Thyroid gland (tissue), 4 donors: ENCODE data around the gene ADCY10. TPM values are rescaled to one million over a fixed set of nuclear protein-coding genes. Genes with fewer than 3 reads are reported as not detected.

Experiments used
- DNase-seq, 2 donors: peaks; one replicate each; pipeline ENCODE4 v3.0.0-alpha.2; 2019
- H3K27ac ChIP-seq, 3 donors: fragments of 200-600 bp; sonication (generic); 1 replicate in 2 of 3; 2 replicates in 1 of 3; pipeline ENCODE4 v1.5.1; 2016 to 2019; ENCODE audit warnings: mild to moderate bottlenecking in 1 of 3, moderate library complexity in 1 of 3
- H3K27me3 ChIP-seq: fragments of 200-600 bp; sonication (generic); one replicate; pipeline ENCODE4 v1.5.1; 2019
- H3K36me3 ChIP-seq, 2 donors: fragments of 200-600 bp; sonication (generic); one replicate each; pipeline ENCODE4 v1.5.1; 2016 to 2019
- H3K4me1 ChIP-seq, 2 donors: fragments of 200-600 bp; sonication (generic); one replicate each; pipeline ENCODE4 v1.5.1; 2017 to 2019
- H3K4me3 ChIP-seq, 3 donors: fragments of 200-600 bp; sonication (generic); replicated peaks in 1 of 3; 1 replicate in 2 of 3; 2 replicates in 1 of 3; pipeline ENCODE4 v1.5.1; 2016; ENCODE audit warnings: mild to moderate bottlenecking in 1 of 3
- H3K9me3 ChIP-seq: fragments of 200-600 bp; sonication (generic); one replicate; pipeline ENCODE4 v1.5.1; 2017
- CTCF ChIP-seq, 6 experiments: fragments of 200-600 bp in 3 of 6; fragments of 450-650 bp in 3 of 6; sonication (generic) in 3 of 6; IDR thresholded peaks; one replicate each; pipeline ENCODE4 v1.5.1; 2016 to 2019; ENCODE audit warnings: antibody characterized with exemption in 6 of 6, mild to moderate bottlenecking in 2 of 6, inconsistent platforms in 1 of 6, moderate library complexity in 1 of 6
- POLR2A ChIP-seq, 2 donors: fragments of 450-650 bp; IDR thresholded peaks; one replicate each; pipeline ENCODE4 v1.6.1; 2017; ENCODE audit warnings: antibody characterized with exemption in 2 of 2, mild to moderate bottlenecking in 2 of 2, moderate library complexity in 1 of 2
- WGBS, 2 donors: methylation state at CpG; one replicate each; pipeline ENCODE4 v1.1.5; 2017; 5-methylcytosine and 5-hydroxymethylcytosine counted together
- intact Hi-C: fragments of 100-400 bp; cut with DNase I; formaldehyde crosslinking; loops from one replicate; pipeline ENCODE4 v1.15.1; 2023
- total RNA-seq, 4 donors: library from RNA; depleted of rRNA; stranded (reverse); fragments of >200 nt; gene quantifications; one replicate each; pipeline ENCODE4 v1.2.3, GENCODE V29; 2016

The ADCY10 gene
- total RNA-seq, 4 donors from 2014 or later = 0.15 to 0.45 (median 0.40) TPM; not detected in 1

GRCh38 chr1:167922023-167922422 is 8.1 kb upstream of the ADCY10 start:
- Histone ChIP-seq H3K36me3 (no peaks in the 10 kb centered on the region), H3K4me1 (peaks cover 0 to 3% of the 10 kb centered on the region in 2 donors), H3K27ac (no peak overlapping the region), H3K27me3 (no peaks in the 10 kb centered on the region), H3K4me3 (no peak overlapping the region), H3K9me3 (no peaks in the 10 kb centered on the region)
- intact Hi-C loops = no loop called here
- no peak for TF ChIP-seq POLR2A (IDR thresholded peaks at IDR 0.05)
- TF ChIP-seq CTCF (IDR thresholded peaks at IDR 0.05) = no peak
- no peak for DNase-seq

GRCh38 chr1:167916766-167917511 is 3.0 kb upstream of the ADCY10 start:
- TF ChIP-seq POLR2A (IDR thresholded peaks at IDR 0.05) (no peak), CTCF (IDR thresholded peaks at IDR 0.05) (no peak)
- Histone ChIP-seq H3K27ac (no peak overlapping the region), H3K36me3 (no peaks in the 10 kb centered on the region), H3K27me3 (no peaks in the 10 kb centered on the region), H3K9me3 (no peaks in the 10 kb centered on the region), H3K4me3 (no peak overlapping the region), H3K4me1 (no peaks in the 10 kb centered on the region)
- no peak for DNase-seq
- intact Hi-C loops = no loop called here
- 97 to 98% methylated on average over 6 of the region's 6 CpGs for WGBS, 2 donors

- no peak for TF ChIP-seq POLR2A (IDR thresholded peaks at IDR 0.05)
- no peak for TF ChIP-seq CTCF (IDR thresholded peaks at IDR 0.05)
- Histone ChIP-seq H3K4me3 (no peak overlapping the region), H3K27ac (no peak overlapping the region), H3K4me1 (no peaks in the 10 kb centered on the region), H3K27me3 (no peaks in the 10 kb centered on the region), H3K36me3 (no peaks in the 10 kb centered on the region), H3K9me3 (no peaks in the 10 kb centered on the region)
- intact Hi-C loops = no loop called here
- DNase-seq = no peak
- WGBS, 2 donors = 98 to 100% methylated on average over 8 of the region's 8 CpGs
Observed at GRCh38 chr1:167915569-167915968, 1.6 kb upstream of the ADCY10 start.

GRCh38 chr1:167912294-167912693 is 1.6 kb downstream of the ADCY10 start:
- Histone ChIP-seq H3K27me3 (no peaks in the 10 kb centered on the region), H3K27ac (no peak overlapping the region), H3K4me1 (no peaks in the 10 kb centered on the region), H3K36me3 (no peaks in the 10 kb centered on the region), H3K9me3 (no peaks in the 10 kb centered on the region), H3K4me3 (no peak overlapping the region)
- 78 to 81% methylated on average over 7 of the region's 7 CpGs for WGBS, 2 donors
- TF ChIP-seq POLR2A (IDR thresholded peaks at IDR 0.05) = no peak
- TF ChIP-seq CTCF (IDR thresholded peaks at IDR 0.05) = no peak
- intact Hi-C loops = no loop called here
- DNase-seq = no peak

- Histone ChIP-seq H3K36me3 (no peaks in the 10 kb centered on the region), H3K27me3 (no peaks in the 10 kb centered on the region), H3K4me1 (no peaks in the 10 kb centered on the region), H3K4me3 (no peak overlapping the region), H3K9me3 (no peaks in the 10 kb centered on the region), H3K27ac (no peak overlapping the region)
- intact Hi-C loops = no loop called here
- WGBS, 2 donors = 82 to 84% methylated on average over 8 of the region's 8 CpGs
- no peak for DNase-seq
- no peak for TF ChIP-seq CTCF (IDR thresholded peaks at IDR 0.05)
- TF ChIP-seq POLR2A (IDR thresholded peaks at IDR 0.05) = no peak
Observed at GRCh38 chr1:167911413-167911812, 2.5 kb downstream of the ADCY10 start.
